K562 (cell line): ENCODE data around the gene DLGAP1. TPM values are rescaled to one million over a fixed set of nuclear protein-coding genes. Genes with fewer than 3 reads are reported as not detected.
A peak's percentile ranks its signal among the peaks of the same experiment; 100 is the strongest.

ENCODE experiments used
- COPS2 ChIP-seq: fragments of 450-650 bp; conservative IDR thresholded peaks from 2 replicates; pipeline ENCODE4 v1.6.1; 2016; ENCODE audit warnings: mild to moderate bottlenecking, moderate library complexity
- KAT8 ChIP-seq: fragments of 450-650 bp; IDR thresholded peaks from 2 replicates; pipeline ENCODE4 v1.6.1; 2016; ENCODE audit warnings: low read depth, mild to moderate bottlenecking
- PCBP1 ChIP-seq: fragments of 200-400 bp; formaldehyde crosslinking; IDR thresholded peaks from 2 replicates; pipeline ENCODE4 v1.6.1; 2018; ENCODE audit warnings: mild to moderate bottlenecking, low read depth, low read length; ENCODE audit not compliant: poor library complexity, severe bottlenecking
- SAP30 ChIP-seq: fragments of 200-600 bp; sonication (generic); IDR thresholded peaks from 2 replicates; pipeline ENCODE4 v1.6.1; 2012; ENCODE audit warnings: borderline replicate concordance, low read depth, mild to moderate bottlenecking, moderate library complexity, low read length, control low read depth, inconsistent platforms; ENCODE audit not compliant: insufficient read depth, poor library complexity, severe bottlenecking
- TEAD4 ChIP-seq, 2 experiments: sonication (generic) in 1 of 2; formaldehyde crosslinking in 1 of 2; IDR thresholded peaks; 2 replicates each; pipeline versions ENCODE4 v1.6.1 to v1.8.0; 2012 to 2022; ENCODE audit warnings: borderline replicate concordance in 1 of 2, inconsistent platforms in 1 of 2, low read length in 1 of 2, mild to moderate bottlenecking in 1 of 2, missing genetic modification reagents in 1 of 2
- ZBTB7A ChIP-seq: IDR thresholded peaks from 2 replicates; pipeline ENCODE4 v1.6.1; 2011; ENCODE audit warnings: low read depth, mild to moderate bottlenecking, low read length, moderate library complexity, borderline replicate concordance; ENCODE audit not compliant: control insufficient read depth
- ZBTB8A ChIP-seq: fragments of 450-650 bp; IDR thresholded peaks from 2 replicates; pipeline ENCODE4 v1.6.1; 2018; ENCODE audit warnings: mild to moderate bottlenecking, moderate library complexity; ENCODE audit not compliant: partially characterized antibody
- ZNF436 ChIP-seq: fragments of 250-450, 450-650 bp; sonication (Bioruptor Pico); formaldehyde crosslinking; IDR thresholded peaks from 2 replicates; pipeline ENCODE4 v1.7.0; 2020; ENCODE audit warnings: mild to moderate bottlenecking
- polyA plus RNA-seq, 8 experiments: library from polyadenylated mRNA; depleted of rRNA in 4 of 8; stranded (reverse) in 5 of 8; unstranded in 3 of 8; fragments of >200 nt; fragmentation: Nextera tagmentation in 2 of 8; fragmentation: Illumina TruSeq in 1 of 8; extraction: Ambion mirVana in 2 of 8; extraction: Trizol in 1 of 8; gene quantifications; 2 replicates each; pipeline versions ENCODE4 v1.2.1 to v1.2.3, GENCODE V29; 2011 to 2014; ENCODE audit warnings: inconsistent platforms in 1 of 8, missing spikeins in 1 of 8
- total RNA-seq, 7 experiments: library from RNA; depleted of rRNA in 6 of 7; stranded (reverse); fragments of >200 nt in 6 of 7; fragmentation: Illumina TruSeq in 2 of 7; extraction: Trizol in 2 of 7; gene quantifications; 2 replicates each; pipeline versions ENCODE4 v1.2.1 to v1.2.3, GENCODE V29; 2011 to 2021; ENCODE audit warnings: low replicate concordance in 1 of 7
- TF ChIP-seq, protein P1 (sequence below): IDR thresholded peaks from 2 replicates; pipeline ENCODE4 v1.6.1; 2014; ENCODE audit warnings: antibody characterized with exemption
- TF ChIP-seq, protein P2 (sequence below): fragments of 450-650 bp; IDR thresholded peaks from 2 replicates; pipeline ENCODE4 v1.6.1; 2017; ENCODE audit warnings: mild to moderate bottlenecking, moderate library complexity
- TF ChIP-seq, protein P3 (sequence below): fragments of 450-650 bp; IDR thresholded peaks from 2 replicates; pipeline ENCODE4 v1.6.1; 2016; ENCODE audit warnings: mild to moderate bottlenecking, moderate library complexity

Gene DLGAP1
- total and polyA plus RNA-seq, 9 of the 15 experiments (the other 6 are each of a cell fraction or from before 2014, with no cell fraction given), result 0.04 to 0.22 (median 0.08) TPM

DNA sequence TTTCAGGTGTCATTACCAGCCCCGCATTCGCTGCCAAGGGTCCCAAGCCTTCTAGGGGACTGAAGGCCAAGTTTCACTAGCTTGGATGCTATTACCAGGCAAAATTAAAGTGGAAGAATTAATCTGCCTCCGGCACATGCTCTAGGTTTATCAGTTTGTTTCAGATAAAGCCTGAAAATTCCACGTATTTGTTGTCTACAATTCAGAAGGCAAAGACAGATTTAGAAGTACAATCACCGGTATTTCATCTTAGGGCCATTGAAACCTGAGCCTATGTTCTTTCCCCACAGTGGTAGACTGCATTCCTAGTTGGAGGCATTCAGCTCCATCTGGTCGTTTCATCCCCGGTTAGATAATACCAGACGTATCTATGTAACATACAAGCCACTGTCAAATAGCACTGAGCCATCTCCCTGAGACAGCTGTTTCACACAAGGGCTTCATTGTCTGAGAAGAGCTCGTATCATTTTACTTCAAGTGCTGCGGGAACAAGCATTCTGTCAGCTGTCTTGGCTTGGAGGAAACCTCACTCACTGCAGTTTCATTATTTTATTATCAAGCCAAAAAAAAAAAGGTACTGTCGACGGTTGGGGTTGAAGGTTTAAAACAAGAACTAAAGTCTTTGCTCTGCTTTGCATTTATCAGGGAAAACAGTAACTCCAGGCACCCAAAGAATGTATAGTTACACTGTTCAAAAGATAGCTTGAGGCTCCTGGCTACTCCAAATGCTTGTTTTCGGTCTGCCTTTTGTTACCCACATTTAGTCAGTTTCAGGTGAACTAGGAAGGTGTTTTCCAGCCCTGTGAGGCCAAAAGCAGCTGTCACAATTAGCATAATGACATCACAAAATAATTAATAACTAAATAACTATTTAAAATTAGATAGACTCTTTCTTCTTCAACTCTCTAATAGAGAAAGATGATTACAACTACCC, 928.4 kb downstream of the DLGAP1 start (continued):
- TF ChIP-seq PCBP1, result no peak
- TF ChIP-seq KAT8, result no peak
- TF ChIP-seq TEAD4 (IDR thresholded peaks at IDR 0.05; ENCODE audit: low read length), result peak; percentile 94
- no peak for TF ChIP-seq TEAD4 (CRISPR knock-in tag; IDR thresholded peaks at IDR 0.05; ENCODE audit: borderline replicate concordance)
- TF ChIP-seq, protein P1, sequence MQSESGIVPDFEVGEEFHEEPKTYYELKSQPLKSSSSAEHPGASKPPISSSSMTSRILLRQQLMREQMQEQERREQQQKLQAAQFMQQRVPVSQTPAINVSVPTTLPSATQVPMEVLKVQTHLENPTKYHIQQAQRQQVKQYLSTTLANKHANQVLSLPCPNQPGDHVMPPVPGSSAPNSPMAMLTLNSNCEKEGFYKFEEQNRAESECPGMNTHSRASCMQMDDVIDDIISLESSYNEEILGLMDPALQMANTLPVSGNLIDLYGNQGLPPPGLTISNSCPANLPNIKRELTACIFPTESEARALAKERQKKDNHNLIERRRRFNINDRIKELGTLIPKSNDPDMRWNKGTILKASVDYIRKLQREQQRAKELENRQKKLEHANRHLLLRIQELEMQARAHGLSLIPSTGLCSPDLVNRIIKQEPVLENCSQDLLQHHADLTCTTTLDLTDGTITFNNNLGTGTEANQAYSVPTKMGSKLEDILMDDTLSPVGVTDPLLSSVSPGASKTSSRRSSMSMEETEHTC, result no peak
- TF ChIP-seq, protein P2, sequence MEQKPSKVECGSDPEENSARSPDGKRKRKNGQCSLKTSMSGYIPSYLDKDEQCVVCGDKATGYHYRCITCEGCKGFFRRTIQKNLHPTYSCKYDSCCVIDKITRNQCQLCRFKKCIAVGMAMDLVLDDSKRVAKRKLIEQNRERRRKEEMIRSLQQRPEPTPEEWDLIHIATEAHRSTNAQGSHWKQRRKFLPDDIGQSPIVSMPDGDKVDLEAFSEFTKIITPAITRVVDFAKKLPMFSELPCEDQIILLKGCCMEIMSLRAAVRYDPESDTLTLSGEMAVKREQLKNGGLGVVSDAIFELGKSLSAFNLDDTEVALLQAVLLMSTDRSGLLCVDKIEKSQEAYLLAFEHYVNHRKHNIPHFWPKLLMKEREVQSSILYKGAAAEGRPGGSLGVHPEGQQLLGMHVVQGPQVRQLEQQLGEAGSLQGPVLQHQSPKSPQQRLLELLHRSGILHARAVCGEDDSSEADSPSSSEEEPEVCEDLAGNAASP, result no peak
- TF ChIP-seq ZNF436 (CRISPR knock-in tag), result no peak
- no peak for TF ChIP-seq ZBTB8A
- no peak for TF ChIP-seq COPS2
- no peak for TF ChIP-seq SAP30
- no peak for TF ChIP-seq ZBTB7A
- TF ChIP-seq, protein P3, sequence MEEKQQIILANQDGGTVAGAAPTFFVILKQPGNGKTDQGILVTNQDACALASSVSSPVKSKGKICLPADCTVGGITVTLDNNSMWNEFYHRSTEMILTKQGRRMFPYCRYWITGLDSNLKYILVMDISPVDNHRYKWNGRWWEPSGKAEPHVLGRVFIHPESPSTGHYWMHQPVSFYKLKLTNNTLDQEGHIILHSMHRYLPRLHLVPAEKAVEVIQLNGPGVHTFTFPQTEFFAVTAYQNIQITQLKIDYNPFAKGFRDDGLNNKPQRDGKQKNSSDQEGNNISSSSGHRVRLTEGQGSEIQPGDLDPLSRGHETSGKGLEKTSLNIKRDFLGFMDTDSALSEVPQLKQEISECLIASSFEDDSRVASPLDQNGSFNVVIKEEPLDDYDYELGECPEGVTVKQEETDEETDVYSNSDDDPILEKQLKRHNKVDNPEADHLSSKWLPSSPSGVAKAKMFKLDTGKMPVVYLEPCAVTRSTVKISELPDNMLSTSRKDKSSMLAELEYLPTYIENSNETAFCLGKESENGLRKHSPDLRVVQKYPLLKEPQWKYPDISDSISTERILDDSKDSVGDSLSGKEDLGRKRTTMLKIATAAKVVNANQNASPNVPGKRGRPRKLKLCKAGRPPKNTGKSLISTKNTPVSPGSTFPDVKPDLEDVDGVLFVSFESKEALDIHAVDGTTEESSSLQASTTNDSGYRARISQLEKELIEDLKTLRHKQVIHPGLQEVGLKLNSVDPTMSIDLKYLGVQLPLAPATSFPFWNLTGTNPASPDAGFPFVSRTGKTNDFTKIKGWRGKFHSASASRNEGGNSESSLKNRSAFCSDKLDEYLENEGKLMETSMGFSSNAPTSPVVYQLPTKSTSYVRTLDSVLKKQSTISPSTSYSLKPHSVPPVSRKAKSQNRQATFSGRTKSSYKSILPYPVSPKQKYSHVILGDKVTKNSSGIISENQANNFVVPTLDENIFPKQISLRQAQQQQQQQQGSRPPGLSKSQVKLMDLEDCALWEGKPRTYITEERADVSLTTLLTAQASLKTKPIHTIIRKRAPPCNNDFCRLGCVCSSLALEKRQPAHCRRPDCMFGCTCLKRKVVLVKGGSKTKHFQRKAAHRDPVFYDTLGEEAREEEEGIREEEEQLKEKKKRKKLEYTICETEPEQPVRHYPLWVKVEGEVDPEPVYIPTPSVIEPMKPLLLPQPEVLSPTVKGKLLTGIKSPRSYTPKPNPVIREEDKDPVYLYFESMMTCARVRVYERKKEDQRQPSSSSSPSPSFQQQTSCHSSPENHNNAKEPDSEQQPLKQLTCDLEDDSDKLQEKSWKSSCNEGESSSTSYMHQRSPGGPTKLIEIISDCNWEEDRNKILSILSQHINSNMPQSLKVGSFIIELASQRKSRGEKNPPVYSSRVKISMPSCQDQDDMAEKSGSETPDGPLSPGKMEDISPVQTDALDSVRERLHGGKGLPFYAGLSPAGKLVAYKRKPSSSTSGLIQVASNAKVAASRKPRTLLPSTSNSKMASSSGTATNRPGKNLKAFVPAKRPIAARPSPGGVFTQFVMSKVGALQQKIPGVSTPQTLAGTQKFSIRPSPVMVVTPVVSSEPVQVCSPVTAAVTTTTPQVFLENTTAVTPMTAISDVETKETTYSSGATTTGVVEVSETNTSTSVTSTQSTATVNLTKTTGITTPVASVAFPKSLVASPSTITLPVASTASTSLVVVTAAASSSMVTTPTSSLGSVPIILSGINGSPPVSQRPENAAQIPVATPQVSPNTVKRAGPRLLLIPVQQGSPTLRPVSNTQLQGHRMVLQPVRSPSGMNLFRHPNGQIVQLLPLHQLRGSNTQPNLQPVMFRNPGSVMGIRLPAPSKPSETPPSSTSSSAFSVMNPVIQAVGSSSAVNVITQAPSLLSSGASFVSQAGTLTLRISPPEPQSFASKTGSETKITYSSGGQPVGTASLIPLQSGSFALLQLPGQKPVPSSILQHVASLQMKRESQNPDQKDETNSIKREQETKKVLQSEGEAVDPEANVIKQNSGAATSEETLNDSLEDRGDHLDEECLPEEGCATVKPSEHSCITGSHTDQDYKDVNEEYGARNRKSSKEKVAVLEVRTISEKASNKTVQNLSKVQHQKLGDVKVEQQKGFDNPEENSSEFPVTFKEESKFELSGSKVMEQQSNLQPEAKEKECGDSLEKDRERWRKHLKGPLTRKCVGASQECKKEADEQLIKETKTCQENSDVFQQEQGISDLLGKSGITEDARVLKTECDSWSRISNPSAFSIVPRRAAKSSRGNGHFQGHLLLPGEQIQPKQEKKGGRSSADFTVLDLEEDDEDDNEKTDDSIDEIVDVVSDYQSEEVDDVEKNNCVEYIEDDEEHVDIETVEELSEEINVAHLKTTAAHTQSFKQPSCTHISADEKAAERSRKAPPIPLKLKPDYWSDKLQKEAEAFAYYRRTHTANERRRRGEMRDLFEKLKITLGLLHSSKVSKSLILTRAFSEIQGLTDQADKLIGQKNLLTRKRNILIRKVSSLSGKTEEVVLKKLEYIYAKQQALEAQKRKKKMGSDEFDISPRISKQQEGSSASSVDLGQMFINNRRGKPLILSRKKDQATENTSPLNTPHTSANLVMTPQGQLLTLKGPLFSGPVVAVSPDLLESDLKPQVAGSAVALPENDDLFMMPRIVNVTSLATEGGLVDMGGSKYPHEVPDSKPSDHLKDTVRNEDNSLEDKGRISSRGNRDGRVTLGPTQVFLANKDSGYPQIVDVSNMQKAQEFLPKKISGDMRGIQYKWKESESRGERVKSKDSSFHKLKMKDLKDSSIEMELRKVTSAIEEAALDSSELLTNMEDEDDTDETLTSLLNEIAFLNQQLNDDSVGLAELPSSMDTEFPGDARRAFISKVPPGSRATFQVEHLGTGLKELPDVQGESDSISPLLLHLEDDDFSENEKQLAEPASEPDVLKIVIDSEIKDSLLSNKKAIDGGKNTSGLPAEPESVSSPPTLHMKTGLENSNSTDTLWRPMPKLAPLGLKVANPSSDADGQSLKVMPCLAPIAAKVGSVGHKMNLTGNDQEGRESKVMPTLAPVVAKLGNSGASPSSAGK, result no peak; the same call in 1 of the 2 replicates
